H1 (cell line): ENCODE results near the gene BECN2. TPM values are rescaled to one million over a fixed set of nuclear protein-coding genes. Genes with fewer than 3 reads are reported as not detected.

ENCODE experiments used
- RFX5 ChIP-seq: IDR thresholded peaks from 2 replicates; pipeline ENCODE4 v1.6.1; 2011; ENCODE audit warnings: low read depth, low read length, improper control_type of control experiment, borderline replicate concordance
- SAP30 ChIP-seq: fragments of 300-600 bp; sonication (generic); IDR thresholded peaks from 2 replicates; pipeline ENCODE4 v1.7.1; 2012; ENCODE audit warnings: low read length, moderate library complexity, mild to moderate bottlenecking, inconsistent platforms; ENCODE audit not compliant: insufficient read depth, insufficient replicate concordance
- polyA plus RNA-seq, 7 experiments: library from polyadenylated mRNA; depleted of rRNA in 3 of 7; stranded (reverse) in 5 of 7; unstranded in 2 of 7; fragments of >200 nt in 5 of 7; fragments of 200-250 nt in 2 of 7; gene quantifications; 1 replicate in 5 of 7; 2 replicates in 1 of 7; 4 replicates in 1 of 7; pipeline versions ENCODE4 v1.2.1 to v1.2.3, GENCODE V29; 2011 to 2013; ENCODE audit warnings: missing spikeins in 2 of 7, mixed read lengths in 2 of 7
- total RNA-seq: library from RNA; stranded (reverse); fragmentation: NEBNext Ultra II Directional; extraction: Animal tissue kit (Norgen Biotek cat#: 25700); gene quantifications from 2 replicates; pipeline ENCODE4 v1.2.1, GENCODE V29; 2021

BECN2 gene
- total and polyA plus RNA-seq, 2 of the 8 experiments (the other 6 are each of a cell fraction or from before 2014, with no cell fraction given): not detected

GRCh38 chr1:242000434-242000833 is 42.9 kb downstream of the BECN2 start (continued):
- TF ChIP-seq SAP30 (no peak), RFX5 (no peak)
